ENCODE data around the gene POMT1. TPM values are rescaled to one million over a fixed set of nuclear protein-coding genes. Genes with fewer than 3 reads are reported as not detected.
A peak's percentile ranks its signal among the peaks of the same experiment; 100 is the strongest.
"Not testable (repeated sequence)": the region's sequence is repeated elsewhere in the genome, so short reads cannot be mapped to it uniquely, and the experiment has no call there.

Gene POMT1
- total RNA-seq, 1 donor from 2014 or later, result 46.3 TPM

GRCh38 chr9:131546336-131547084 is 43.8 kb downstream of the POMT1 start:
- Mint-ChIP-seq H3K36me3 (ENCODE audit: low read depth) (peaks cover 15% of the 10 kb centered on the region), H3K27me3 (ENCODE audit: low read depth) (peaks cover 36% of the 10 kb centered on the region), H3K9me3 (peaks cover 10% of the 10 kb centered on the region), H3K4me3 (no peak overlapping the region), H3K4me1 (no peaks in the 10 kb centered on the region), H3K27ac (ENCODE audit: unreplicated experiment) (no peak overlapping the region)
- peak; percentile 19 for TF ChIP-seq CTCF (conservative IDR thresholded peaks at IDR 0.05)
- DNase-seq (ENCODE audit: low read depth, low spot score), result no peak

GRCh38 chr9:131549186-131549585 is 46.5 kb downstream of the POMT1 start:
- H3K4me3 Mint-ChIP-seq; H3K27ac Mint-ChIP-seq (ENCODE audit: unreplicated experiment); H3K9me3 Mint-ChIP-seq; DNase-seq (ENCODE audit: low read depth, low spot score); H3K36me3 Mint-ChIP-seq (ENCODE audit: low read depth); H3K4me1 Mint-ChIP-seq: not testable (repeated sequence)
- peaks cover 58% of the 10 kb centered on the region for H3K27me3 Mint-ChIP-seq (ENCODE audit: low read depth)

GRCh38 chr9:131550465-131550864 is 47.7 kb downstream of the POMT1 start:
- not testable (repeated sequence) for H3K27ac Mint-ChIP-seq (ENCODE audit: unreplicated experiment); H3K36me3 Mint-ChIP-seq (ENCODE audit: low read depth); H3K4me1 Mint-ChIP-seq; H3K4me3 Mint-ChIP-seq; H3K9me3 Mint-ChIP-seq; DNase-seq (ENCODE audit: low read depth, low spot score)
- peaks cover 67% of the 10 kb centered on the region for H3K27me3 Mint-ChIP-seq (ENCODE audit: low read depth)

DNA sequence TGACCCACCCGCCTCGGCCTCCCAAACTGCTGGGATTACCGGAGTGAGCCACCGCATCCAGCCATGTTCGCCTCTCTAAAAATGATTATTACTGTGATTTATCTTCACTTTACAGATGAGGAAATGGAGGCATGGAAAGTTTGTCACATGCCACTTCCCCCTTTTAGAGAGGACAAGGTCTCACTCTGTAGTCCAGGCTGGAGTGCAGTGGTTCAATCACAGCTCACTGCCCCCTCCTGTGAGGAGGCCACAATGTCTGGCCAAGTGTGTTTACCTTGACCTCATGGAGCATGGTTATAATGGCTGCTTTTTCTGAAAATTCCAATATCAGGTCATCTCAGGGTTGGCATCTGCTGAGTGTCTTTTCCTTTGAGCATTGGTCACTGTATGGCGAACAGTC is 49.3 kb downstream of the POMT1 start:
- Mint-ChIP-seq H3K4me3 (no peak overlapping the region), H3K27ac (ENCODE audit: unreplicated experiment) (no peak overlapping the region), H3K36me3 (ENCODE audit: low read depth) (peaks cover 7% of the 10 kb centered on the region), H3K4me1 (no peaks in the 10 kb centered on the region), H3K9me3 (peaks cover 3% of the 10 kb centered on the region), H3K27me3 (ENCODE audit: low read depth) (peaks cover 80% of the 10 kb centered on the region)
- no peak for DNase-seq (ENCODE audit: low read depth, low spot score)
- no peak for TF ChIP-seq CTCF (conservative IDR thresholded peaks at IDR 0.05)

DNA sequence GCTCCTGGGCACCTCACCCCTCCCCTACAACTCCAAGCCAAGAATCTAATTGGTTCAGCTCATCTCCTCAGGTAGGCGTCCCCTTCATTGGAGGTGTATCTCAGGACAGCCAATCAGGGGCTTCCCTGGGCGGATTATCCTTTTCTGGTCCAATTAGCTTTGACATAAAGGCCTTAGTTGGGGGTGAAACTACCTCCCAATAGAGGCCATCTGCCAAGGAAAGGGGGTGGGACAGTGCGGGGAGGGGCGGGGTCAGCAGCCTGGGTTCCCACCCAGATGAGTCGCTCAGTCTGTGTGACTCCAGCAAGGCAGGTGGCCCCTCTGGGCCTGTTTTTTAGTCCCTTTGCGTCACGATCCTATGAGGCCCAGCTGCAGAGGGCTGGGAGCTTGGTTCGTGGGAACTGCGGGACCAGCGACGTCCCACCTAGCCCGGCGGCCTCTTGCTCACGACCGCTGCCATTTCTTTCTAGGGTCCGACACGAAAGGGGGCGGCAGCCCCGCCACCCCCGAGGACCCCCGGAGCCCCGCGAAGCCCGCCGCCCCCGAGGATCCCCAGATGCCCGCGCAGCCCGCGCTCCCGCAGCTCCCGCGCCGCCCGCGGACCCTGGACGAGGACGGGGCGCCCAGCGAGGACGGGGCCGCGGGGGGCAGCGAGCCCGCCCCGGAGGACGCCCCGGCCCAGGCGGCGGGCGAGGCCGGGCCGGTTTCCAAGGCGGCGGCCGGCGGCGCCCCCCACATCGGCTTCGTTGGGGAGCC is 51.5 kb downstream of the POMT1 start:
- peaks cover 64% of the 10 kb centered on the region for H3K27me3 Mint-ChIP-seq (ENCODE audit: low read depth)
- H3K27ac Mint-ChIP-seq (ENCODE audit: unreplicated experiment), result no peak overlapping the region
- TF ChIP-seq CTCF (conservative IDR thresholded peaks at IDR 0.05), result no peak
- H3K9me3 Mint-ChIP-seq, result peaks cover 4% of the 10 kb centered on the region
- DNase-seq (ENCODE audit: low read depth, low spot score), result no peak
- no peaks in the 10 kb centered on the region for H3K36me3 Mint-ChIP-seq (ENCODE audit: low read depth)
- no peaks in the 10 kb centered on the region for H3K4me1 Mint-ChIP-seq
- no peak overlapping the region for H3K4me3 Mint-ChIP-seq

GRCh38 chr9:131554843-131555351 is 52.2 kb downstream of the POMT1 start:
- peaks cover 5% of the 10 kb centered on the region for H3K9me3 Mint-ChIP-seq
- H3K4me1 Mint-ChIP-seq, result no peaks in the 10 kb centered on the region
- no peak overlapping the region for H3K27ac Mint-ChIP-seq (ENCODE audit: unreplicated experiment)
- H3K4me3 Mint-ChIP-seq, result peak overlapping the region; percentile 57
- TF ChIP-seq CTCF (conservative IDR thresholded peaks at IDR 0.05), result no peak
- no peak for DNase-seq (ENCODE audit: low read depth, low spot score)
- H3K36me3 Mint-ChIP-seq (ENCODE audit: low read depth), result peaks cover 3% of the 10 kb centered on the region
- H3K27me3 Mint-ChIP-seq (ENCODE audit: low read depth), result peaks cover 58% of the 10 kb centered on the region

All from neural crest cell (in vitro differentiated cells).